Measurements from ENCODE around the gene CAMKK2.

- TF ChIP-seq CTCF (conservative IDR thresholded peaks at IDR 0.05 in 1 of 2, IDR thresholded peaks at IDR 0.05 in 1 of 2; ENCODE audit: low read depth in 1 of 2, low read length in 2 of 2), result no peak
- no peak for TF ChIP-seq EZH2 (IDR thresholded peaks at IDR 0.05; ENCODE audit: low read length, missing control alignments)
These were observed 97.6 kb downstream of the CAMKK2 start for GRCh38 chr12:121198949-121199348.

All from fibroblast of lung (primary cell).